ENCODE results near the gene GARIN5A. TPM values are rescaled to one million over a fixed set of nuclear protein-coding genes. Genes with fewer than 3 reads are reported as not detected.

GARIN5A gene
- total and polyA plus RNA-seq, 7 donors = 0.36 to 7.1 (median 1.6) TPM; not detected in 2

DNA sequence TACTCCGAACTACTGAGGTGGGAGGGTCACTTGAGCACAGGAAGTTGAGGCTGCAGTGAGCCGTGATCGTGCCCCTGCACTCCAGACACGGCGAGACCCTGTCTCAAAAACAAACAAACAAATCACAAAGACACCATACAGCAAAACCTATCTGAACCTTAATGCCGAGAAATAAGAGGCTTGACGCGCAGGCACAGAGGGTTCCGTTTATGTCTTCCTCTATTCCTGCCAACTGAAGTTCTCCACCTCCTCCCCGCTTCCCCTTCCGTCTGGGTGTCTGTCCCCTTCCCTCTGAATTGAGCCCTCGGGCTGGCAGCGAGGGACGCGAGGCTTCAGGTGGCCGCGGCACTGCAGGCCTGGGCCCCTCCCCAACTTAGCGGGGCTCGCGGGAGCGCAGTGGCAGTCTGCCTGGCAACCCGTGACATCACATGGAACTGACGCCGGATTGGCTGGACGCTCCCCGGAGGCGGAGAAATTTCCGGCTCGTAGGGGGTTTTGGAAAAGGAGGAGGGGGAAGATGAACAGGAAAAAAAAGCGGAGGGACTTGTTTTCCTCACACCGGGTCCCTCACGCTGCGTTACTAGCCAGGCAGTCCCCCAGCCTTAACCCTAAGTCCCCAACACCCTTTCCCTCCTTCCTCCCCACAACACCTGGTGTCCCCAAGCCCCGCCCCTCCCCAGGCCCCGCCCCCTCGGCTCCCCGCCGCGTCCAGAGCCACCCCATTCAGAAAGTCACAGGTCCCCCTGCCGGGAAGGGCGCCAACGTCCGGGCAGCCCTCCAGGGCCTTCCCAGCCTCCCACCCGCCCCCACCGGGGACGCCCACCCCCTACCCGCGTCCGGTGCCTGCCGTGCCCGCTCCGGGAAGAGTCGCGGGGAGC lies 45.1 kb downstream of the GARIN5A start:
- intact Hi-C loops (cut with DNase I) = loop anchor here (5.0 kb wide), 1 partner anchor 49 kb away; the partner anchor contains the start of gene POLD1

DNA sequence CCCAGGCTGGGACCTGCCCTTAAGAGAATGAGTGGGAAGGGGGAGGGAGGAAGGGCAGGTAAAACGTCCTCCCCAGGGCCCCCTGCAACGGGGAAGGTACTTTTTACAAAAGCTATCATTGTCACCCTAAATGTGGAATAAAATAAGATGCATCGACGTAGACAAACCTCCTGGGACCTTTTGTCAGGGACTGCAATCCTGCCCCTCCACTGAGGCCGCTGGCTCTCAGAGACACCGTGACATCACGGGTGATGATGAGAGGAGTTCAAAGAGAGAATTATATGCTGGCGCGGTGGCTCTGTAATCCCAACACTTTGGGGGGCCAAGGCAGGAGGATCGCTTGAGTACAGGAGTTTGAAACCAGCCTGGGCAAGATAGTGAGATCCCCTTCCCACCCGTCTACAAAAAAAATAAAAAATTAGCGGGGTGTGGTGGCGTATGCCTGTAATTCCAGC lies 45.7 kb downstream of the GARIN5A start:
- WGBS, 2 donors = 13 to 32% methylated on average over 13 of the region's 13 CpGs
- Histone ChIP-seq H3K4me1 (peaks cover 0 to 26% (median 18%) of the 10 kb centered on the region in 4 donors), H3K9me3 (no peaks in the 10 kb centered on the region), H3K4me3 (peak overlapping the region in 3 of 4 donors; percentile 51 to 63 (median 59)), H3K27me3 (peaks cover 12 to 61% (median 61%) of the 10 kb centered on the region in 3 donors), H3K27ac (peak overlapping the region in 3 of 4 donors; percentile 34 to 66 (median 47)), H3K36me3 (no peaks in the 10 kb centered on the region)
- DNase-seq = no peak
- TF ChIP-seq POLR2A (IDR thresholded peaks at IDR 0.05) = no peak
- TF ChIP-seq, protein P1, sequence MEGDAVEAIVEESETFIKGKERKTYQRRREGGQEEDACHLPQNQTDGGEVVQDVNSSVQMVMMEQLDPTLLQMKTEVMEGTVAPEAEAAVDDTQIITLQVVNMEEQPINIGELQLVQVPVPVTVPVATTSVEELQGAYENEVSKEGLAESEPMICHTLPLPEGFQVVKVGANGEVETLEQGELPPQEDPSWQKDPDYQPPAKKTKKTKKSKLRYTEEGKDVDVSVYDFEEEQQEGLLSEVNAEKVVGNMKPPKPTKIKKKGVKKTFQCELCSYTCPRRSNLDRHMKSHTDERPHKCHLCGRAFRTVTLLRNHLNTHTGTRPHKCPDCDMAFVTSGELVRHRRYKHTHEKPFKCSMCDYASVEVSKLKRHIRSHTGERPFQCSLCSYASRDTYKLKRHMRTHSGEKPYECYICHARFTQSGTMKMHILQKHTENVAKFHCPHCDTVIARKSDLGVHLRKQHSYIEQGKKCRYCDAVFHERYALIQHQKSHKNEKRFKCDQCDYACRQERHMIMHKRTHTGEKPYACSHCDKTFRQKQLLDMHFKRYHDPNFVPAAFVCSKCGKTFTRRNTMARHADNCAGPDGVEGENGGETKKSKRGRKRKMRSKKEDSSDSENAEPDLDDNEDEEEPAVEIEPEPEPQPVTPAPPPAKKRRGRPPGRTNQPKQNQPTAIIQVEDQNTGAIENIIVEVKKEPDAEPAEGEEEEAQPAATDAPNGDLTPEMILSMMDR (IDR thresholded peaks at IDR 0.05) = no peak
- TF ChIP-seq EP300 (IDR thresholded peaks at IDR 0.05) = no peak
- no peak for TF ChIP-seq POLR2AphosphoS5 (IDR thresholded peaks at IDR 0.05)
- intact Hi-C loops (cut with DNase I) = loop anchor here (5.0 kb wide), 1 partner anchor 49 kb away; the partner anchor contains the start of gene POLD1

More for the DNA sequence above, 45.1 kb downstream of the GARIN5A start:
- peak overlapping the region in 3 of 4 donors; percentile 34 to 66 (median 47) for H3K27ac ChIP-seq
- peak; percentile 89 for DNase-seq
- TF ChIP-seq, protein P1 (IDR thresholded peaks at IDR 0.05) = no peak
- TF ChIP-seq POLR2AphosphoS5 (IDR thresholded peaks at IDR 0.05) = peak in 1 of 4 donors; percentile 55
- H3K27me3 ChIP-seq = peaks cover 12 to 61% (median 61%) of the 10 kb centered on the region in 3 donors
- H3K4me1 ChIP-seq = peaks cover 0 to 26% (median 18%) of the 10 kb centered on the region in 4 donors
- H3K4me3 ChIP-seq = peak overlapping the region; percentile 31 to 63 (median 55)
- no peaks in the 10 kb centered on the region for H3K36me3 ChIP-seq
- WGBS, 2 donors = 1% methylated on average over 54 of the region's 54 CpGs
- no peaks in the 10 kb centered on the region for H3K9me3 ChIP-seq

DNA sequence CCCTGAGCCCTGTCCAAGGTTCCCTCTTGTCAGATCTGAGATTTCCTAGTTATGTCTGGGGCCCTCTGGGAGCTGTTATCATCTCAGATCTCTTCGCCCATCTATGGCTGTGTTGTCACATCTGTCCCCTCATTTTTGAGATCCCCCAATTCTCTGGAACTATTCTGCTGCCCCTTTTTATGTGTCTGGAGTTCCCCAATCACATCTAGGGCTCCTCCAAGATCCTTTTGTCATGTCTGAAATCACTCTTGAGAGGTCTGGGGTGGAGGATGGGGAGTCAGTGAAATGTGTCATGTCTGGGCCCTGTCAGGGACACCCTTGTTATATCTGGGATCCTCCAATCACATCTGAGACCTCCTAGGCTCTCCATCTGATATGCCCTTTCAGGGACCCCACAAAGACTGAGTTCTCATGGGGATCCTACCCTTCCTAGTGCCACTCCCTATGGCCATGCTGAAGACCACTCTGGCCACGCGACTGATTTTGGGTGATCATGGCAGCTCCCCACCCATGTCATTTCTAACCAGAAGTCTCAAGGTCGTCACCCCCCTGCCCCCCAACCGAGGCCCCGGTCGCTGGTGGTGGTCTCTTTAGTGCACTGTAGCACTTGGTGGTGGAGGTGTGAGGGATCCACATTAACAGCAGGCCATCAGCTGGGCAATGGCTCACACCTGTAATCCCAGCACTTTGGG lies 47.7 kb downstream of the GARIN5A start:
- TF ChIP-seq, protein P1 (IDR thresholded peaks at IDR 0.05) = no peak
- TF ChIP-seq EP300 (IDR thresholded peaks at IDR 0.05) = no peak
- TF ChIP-seq POLR2A (IDR thresholded peaks at IDR 0.05) = no peak
- TF ChIP-seq POLR2AphosphoS5 (IDR thresholded peaks at IDR 0.05) = no peak
- no peaks in the 10 kb centered on the region for H3K9me3 ChIP-seq
- H3K36me3 ChIP-seq = no peaks in the 10 kb centered on the region
- DNase-seq = no peak
- intact Hi-C loops (cut with DNase I) = no loop called here
- WGBS, 2 donors = 85 to 87% methylated on average over 7 of the region's 7 CpGs
- peaks cover 12 to 54% (median 47%) of the 10 kb centered on the region in 3 donors for H3K27me3 ChIP-seq
- no peak overlapping the region for H3K27ac ChIP-seq
- peaks cover 0 to 26% (median 18%) of the 10 kb centered on the region in 4 donors for H3K4me1 ChIP-seq
- no peak overlapping the region for H3K4me3 ChIP-seq

DNA sequence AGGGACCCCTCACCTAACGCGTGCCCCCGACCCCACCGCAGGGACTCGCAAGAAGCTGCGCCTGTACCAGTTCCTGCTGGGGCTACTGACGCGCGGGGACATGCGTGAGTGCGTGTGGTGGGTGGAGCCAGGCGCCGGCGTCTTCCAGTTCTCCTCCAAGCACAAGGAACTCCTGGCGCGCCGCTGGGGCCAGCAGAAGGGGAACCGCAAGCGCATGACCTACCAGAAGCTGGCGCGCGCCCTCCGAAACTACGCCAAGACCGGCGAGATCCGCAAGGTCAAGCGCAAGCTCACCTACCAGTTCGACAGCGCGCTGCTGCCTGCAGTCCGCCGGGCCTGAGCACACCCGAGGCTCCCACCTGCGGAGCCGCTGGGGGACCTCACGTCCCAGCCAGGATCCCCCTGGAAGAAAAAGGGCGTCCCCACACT lies 48.6 kb downstream of the GARIN5A start:
- intact Hi-C loops (cut with DNase I) = no loop called here
- peak; percentile 94 for DNase-seq
- H3K9me3 ChIP-seq = no peaks in the 10 kb centered on the region
- no peaks in the 10 kb centered on the region for H3K36me3 ChIP-seq
- 5 to 32% methylated on average over 38 of the region's 38 CpGs for WGBS, 2 donors
- H3K4me3 ChIP-seq = peak overlapping the region in 3 of 4 donors; percentile 16 to 34 (median 31)
- H3K4me1 ChIP-seq = peaks cover 0 to 26% (median 18%) of the 10 kb centered on the region in 4 donors
- TF ChIP-seq, protein P1 (IDR thresholded peaks at IDR 0.05) = no peak
- TF ChIP-seq POLR2AphosphoS5 (IDR thresholded peaks at IDR 0.05) (peak in 3 of 4 donors; percentile 22 to 73 (median 30)), POLR2A (IDR thresholded peaks at IDR 0.05) (peak in 1 of 2 donors; percentile 5), EP300 (IDR thresholded peaks at IDR 0.05) (peak in 1 of 4 donors; percentile 42)
- H3K27me3 ChIP-seq = peaks cover 11 to 53% (median 45%) of the 10 kb centered on the region in 3 donors
- peak overlapping the region in 2 of 4 donors; percentile 40 to 48 for H3K27ac ChIP-seq

Measured in sigmoid colon (tissue), 7 donors.